NCI-H2171 treated with DMSO at 0.1 percent for 48 hours (cell line): ENCODE data around the gene MDFIC2.
"Not testable (repeated sequence)": the region's sequence is repeated elsewhere in the genome, so short reads cannot be mapped to it uniquely, and the experiment has no call there.

Experiments
- DNase-seq: peaks from one replicate; lab custom pipeline; 2025; lab: John Stamatoyannopoulos, UW

MDFIC2 gene

GRCh38 chr3:70312336-70312735 lies at the start of gene MDFIC2:
TSS of gene MDFIC2 (minus strand) at chr3:70312638. CDS start at chr3:70311973, 665 bp downstream.
- DNase-seq, result no peak

GRCh38 chr3:70360979-70361760 lies 48.7 kb upstream of the MDFIC2 start:
- no peak for DNase-seq

- no peak for DNase-seq
These were observed 47.3 kb upstream of the MDFIC2 start for GRCh38 chr3:70359711-70360110.

- peak; percentile 21 for DNase-seq
These were observed 46.6 kb upstream of the MDFIC2 start for GRCh38 chr3:70358978-70359580.

- DNase-seq, result no peak
These were observed 39.8 kb upstream of the MDFIC2 start for GRCh38 chr3:70352215-70352614.

GRCh38 chr3:70342149-70342548 lies 29.7 kb upstream of the MDFIC2 start:
- no peak for DNase-seq

GRCh38 chr3:70336885-70337284 lies 24.4 kb upstream of the MDFIC2 start:
- not testable (repeated sequence) for DNase-seq

GRCh38 chr3:70333080-70333479 lies 20.6 kb upstream of the MDFIC2 start:
- DNase-seq, result no peak

- DNase-seq, result no peak
These were observed 2.6 kb upstream of the MDFIC2 start for GRCh38 chr3:70315021-70315420.

GRCh38 chr3:70310809-70311208 lies 1.6 kb downstream of the MDFIC2 start:
- no peak for DNase-seq

- no peak for DNase-seq
These were observed 2.8 kb downstream of the MDFIC2 start for GRCh38 chr3:70309591-70309990.

GRCh38 chr3:70308760-70309159 lies 3.7 kb downstream of the MDFIC2 start:
- DNase-seq, result peak; percentile 5

GRCh38 chr3:70306736-70307135 lies 5.7 kb downstream of the MDFIC2 start:
- DNase-seq, result no peak

- no peak for DNase-seq
These were observed 14.1 kb downstream of the MDFIC2 start for GRCh38 chr3:70298385-70298784.

GRCh38 chr3:70291097-70291482 lies 21.3 kb downstream of the MDFIC2 start:
- DNase-seq, result no peak

GRCh38 chr3:70290431-70291096 lies 21.9 kb downstream of the MDFIC2 start:
- DNase-seq, result not testable (repeated sequence)

GRCh38 chr3:70281663-70282062 lies 30.8 kb downstream of the MDFIC2 start:
- DNase-seq, result no peak

GRCh38 chr3:70277304-70277703 lies 35.1 kb downstream of the MDFIC2 start:
- DNase-seq, result no peak

- no peak for DNase-seq
These were observed 35.5 kb downstream of the MDFIC2 start for GRCh38 chr3:70276901-70277300.

- no peak for DNase-seq
These were observed 38.9 kb downstream of the MDFIC2 start for GRCh38 chr3:70273492-70273891.

- no peak for DNase-seq
These were observed 39.6 kb downstream of the MDFIC2 start for GRCh38 chr3:70272798-70273197.

- DNase-seq, result no peak
These were observed 48.2 kb downstream of the MDFIC2 start for GRCh38 chr3:70264122-70264780.

GRCh38 chr3:70261283-70261682 lies 51.2 kb downstream of the MDFIC2 start:
- DNase-seq, result no peak
